Measurements from ENCODE around the gene ARSG. TPM values are rescaled to one million over a fixed set of nuclear protein-coding genes. Genes with fewer than 3 reads are reported as not detected.

ARSG gene
- polyA plus RNA-seq, 1 donor from 2014 or later = 16.9 TPM

DNA sequence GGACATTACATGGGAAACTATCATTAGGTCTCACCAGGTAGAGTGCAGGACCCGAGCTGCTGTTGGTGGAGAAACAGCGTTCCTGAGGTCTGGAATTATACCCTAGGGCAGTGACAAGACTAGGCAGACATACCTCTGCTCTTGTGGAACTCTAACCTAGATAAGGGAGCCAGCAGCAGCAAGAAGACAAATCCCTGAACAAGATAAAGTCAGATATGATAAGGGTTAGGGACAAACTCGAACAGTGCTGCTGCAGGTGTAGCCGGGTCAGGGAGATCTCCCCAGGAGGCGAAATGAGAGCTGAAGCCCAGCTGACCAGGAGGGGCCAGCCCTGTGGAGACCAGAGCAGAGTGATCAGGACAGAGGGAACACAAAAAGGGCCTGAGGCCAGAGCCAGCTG, 34.7 kb downstream of the ARSG start:
- no peak overlapping the region for H2AFZ ChIP-seq (ENCODE audit: low read depth, low read length)
- no peak overlapping the region for H3K9ac ChIP-seq (ENCODE audit: low read length)
- H3K27me3 ChIP-seq (ENCODE audit: insufficient read depth, low read depth, low read length) = no peaks in the 10 kb centered on the region
- no peaks in the 10 kb centered on the region for H3K9me2 ChIP-seq (ENCODE audit: insufficient read depth, low read length)
- no peak overlapping the region for H3K4me3 ChIP-seq (ENCODE audit: low read length)
- H3K79me2 ChIP-seq (replicated peaks; ENCODE audit: insufficient read depth, low read length) = no peaks in the 10 kb centered on the region
- no peak overlapping the region for H3K27ac ChIP-seq (ENCODE audit: low read length)
- no peak for TF ChIP-seq MXI1 (conservative IDR thresholded peaks at IDR 0.05; ENCODE audit: poor library complexity, severe bottlenecking)
- TF ChIP-seq EZH2 (IDR thresholded peaks at IDR 0.05; ENCODE audit: borderline replicate concordance, insufficient read depth, low read length, poor library complexity, severe bottlenecking) = no peak
- no peak for TF ChIP-seq RAD21 (conservative IDR thresholded peaks at IDR 0.05)
- TF ChIP-seq, protein P1, sequence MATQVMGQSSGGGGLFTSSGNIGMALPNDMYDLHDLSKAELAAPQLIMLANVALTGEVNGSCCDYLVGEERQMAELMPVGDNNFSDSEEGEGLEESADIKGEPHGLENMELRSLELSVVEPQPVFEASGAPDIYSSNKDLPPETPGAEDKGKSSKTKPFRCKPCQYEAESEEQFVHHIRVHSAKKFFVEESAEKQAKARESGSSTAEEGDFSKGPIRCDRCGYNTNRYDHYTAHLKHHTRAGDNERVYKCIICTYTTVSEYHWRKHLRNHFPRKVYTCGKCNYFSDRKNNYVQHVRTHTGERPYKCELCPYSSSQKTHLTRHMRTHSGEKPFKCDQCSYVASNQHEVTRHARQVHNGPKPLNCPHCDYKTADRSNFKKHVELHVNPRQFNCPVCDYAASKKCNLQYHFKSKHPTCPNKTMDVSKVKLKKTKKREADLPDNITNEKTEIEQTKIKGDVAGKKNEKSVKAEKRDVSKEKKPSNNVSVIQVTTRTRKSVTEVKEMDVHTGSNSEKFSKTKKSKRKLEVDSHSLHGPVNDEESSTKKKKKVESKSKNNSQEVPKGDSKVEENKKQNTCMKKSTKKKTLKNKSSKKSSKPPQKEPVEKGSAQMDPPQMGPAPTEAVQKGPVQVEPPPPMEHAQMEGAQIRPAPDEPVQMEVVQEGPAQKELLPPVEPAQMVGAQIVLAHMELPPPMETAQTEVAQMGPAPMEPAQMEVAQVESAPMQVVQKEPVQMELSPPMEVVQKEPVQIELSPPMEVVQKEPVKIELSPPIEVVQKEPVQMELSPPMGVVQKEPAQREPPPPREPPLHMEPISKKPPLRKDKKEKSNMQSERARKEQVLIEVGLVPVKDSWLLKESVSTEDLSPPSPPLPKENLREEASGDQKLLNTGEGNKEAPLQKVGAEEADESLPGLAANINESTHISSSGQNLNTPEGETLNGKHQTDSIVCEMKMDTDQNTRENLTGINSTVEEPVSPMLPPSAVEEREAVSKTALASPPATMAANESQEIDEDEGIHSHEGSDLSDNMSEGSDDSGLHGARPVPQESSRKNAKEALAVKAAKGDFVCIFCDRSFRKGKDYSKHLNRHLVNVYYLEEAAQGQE (IDR thresholded peaks at IDR 0.05; ENCODE audit: borderline replicate concordance) = no peak
- no peak for TF ChIP-seq POLR2AphosphoS5 (IDR thresholded peaks at IDR 0.05)
- TF ChIP-seq TAF1 (IDR thresholded peaks at IDR 0.05; ENCODE audit: low read depth) = no peak
- no peak for TF ChIP-seq SMC3 (conservative IDR thresholded peaks at IDR 0.05; ENCODE audit: poor library complexity)
- TF ChIP-seq CTCF (IDR thresholded peaks at IDR 0.05; ENCODE audit: poor library complexity, severe bottlenecking) = no peak
- TF ChIP-seq EP300 (conservative IDR thresholded peaks at IDR 0.05; ENCODE audit: poor library complexity, severe bottlenecking) = no peak
- no peaks in the 10 kb centered on the region for H3K36me3 ChIP-seq (ENCODE audit: insufficient read depth, low read length)
- no peaks in the 10 kb centered on the region for H3F3A ChIP-seq (ENCODE audit: insufficient read depth, low read length, poor library complexity, severe bottlenecking)
- H3K9me3 ChIP-seq (ENCODE audit: low read length) = peaks cover 3% of the 10 kb centered on the region
- H3K4me2 ChIP-seq (ENCODE audit: low read length) = no peak overlapping the region
- no peaks in the 10 kb centered on the region for H4K20me1 ChIP-seq (ENCODE audit: insufficient read depth)

DNA sequence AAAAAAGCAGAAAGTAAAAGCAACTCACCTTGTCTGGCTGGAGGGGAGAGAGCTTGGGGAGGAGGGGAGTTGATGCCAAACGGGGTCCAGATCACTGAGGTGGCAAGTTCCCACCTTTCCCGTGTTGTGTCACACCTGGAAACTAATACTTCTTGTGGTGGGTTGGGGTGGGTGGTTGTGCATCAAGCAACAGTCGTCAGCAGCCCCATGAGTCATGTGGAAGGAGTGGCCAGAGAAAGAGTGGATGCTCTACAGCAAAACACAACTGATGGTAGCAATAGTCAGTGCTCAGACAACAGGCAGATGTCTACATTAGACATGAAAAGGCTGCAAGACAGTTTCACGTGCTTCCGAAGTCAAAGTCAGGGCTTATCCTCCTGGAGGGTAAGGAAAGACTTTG, 35.4 kb downstream of the ARSG start:
- no peaks in the 10 kb centered on the region for H3K27me3 ChIP-seq (ENCODE audit: insufficient read depth, low read depth, low read length)
- H2AFZ ChIP-seq (ENCODE audit: low read depth, low read length) = no peak overlapping the region
- TF ChIP-seq, protein P1 (IDR thresholded peaks at IDR 0.05; ENCODE audit: borderline replicate concordance) = no peak
- TF ChIP-seq SMC3 (conservative IDR thresholded peaks at IDR 0.05; ENCODE audit: poor library complexity) (no peak), CTCF (IDR thresholded peaks at IDR 0.05; ENCODE audit: poor library complexity, severe bottlenecking) (no peak), EZH2 (IDR thresholded peaks at IDR 0.05; ENCODE audit: borderline replicate concordance, insufficient read depth, low read length, poor library complexity, severe bottlenecking) (no peak), MXI1 (conservative IDR thresholded peaks at IDR 0.05; ENCODE audit: poor library complexity, severe bottlenecking) (no peak), POLR2AphosphoS5 (IDR thresholded peaks at IDR 0.05) (no peak), TAF1 (IDR thresholded peaks at IDR 0.05; ENCODE audit: low read depth) (no peak), EP300 (conservative IDR thresholded peaks at IDR 0.05; ENCODE audit: poor library complexity, severe bottlenecking) (no peak), RAD21 (conservative IDR thresholded peaks at IDR 0.05) (no peak)
- H3K4me2 ChIP-seq (ENCODE audit: low read length) = no peak overlapping the region
- no peaks in the 10 kb centered on the region for H3K36me3 ChIP-seq (ENCODE audit: insufficient read depth, low read length)
- H3K9me3 ChIP-seq (ENCODE audit: low read length) = peaks cover 3% of the 10 kb centered on the region
- H3K9ac ChIP-seq (ENCODE audit: low read length) = no peak overlapping the region
- H3F3A ChIP-seq (ENCODE audit: insufficient read depth, low read length, poor library complexity, severe bottlenecking) = no peaks in the 10 kb centered on the region
- no peak overlapping the region for H3K27ac ChIP-seq (ENCODE audit: low read length)
- H3K4me3 ChIP-seq (ENCODE audit: low read length) = no peak overlapping the region
- H3K79me2 ChIP-seq (replicated peaks; ENCODE audit: insufficient read depth, low read length) = no peaks in the 10 kb centered on the region
- H4K20me1 ChIP-seq (ENCODE audit: insufficient read depth) = no peaks in the 10 kb centered on the region
- no peaks in the 10 kb centered on the region for H3K9me2 ChIP-seq (ENCODE audit: insufficient read depth, low read length)
